Occipital lobe (tissue), 2 donors: ENCODE data around the gene THEM4. TPM values are rescaled to one million over a fixed set of nuclear protein-coding genes. Genes with fewer than 3 reads are reported as not detected.

Experiments
- DNase-seq: peaks from one replicate; lab custom pipeline; 2025; lab: John Stamatoyannopoulos, UW
- total RNA-seq: library from RNA; depleted of rRNA; stranded (reverse); fragments of >200 nt; gene quantifications from one replicate; pipeline ENCODE4 v1.2.3, GENCODE V29; 2014

The THEM4 gene
- total RNA-seq: 2.0 TPM

- peak; percentile 94 for DNase-seq
Measured at GRCh38 chr1:151909167-151910149, at the start of gene THEM4. THEM4 (minus strand) TSS chr1:151909511; CDS start chr1:151909458, 53 bp downstream.

- no peak for DNase-seq
Measured at GRCh38 chr1:151958959-151959358, 49.6 kb upstream of the THEM4 start.

DNA sequence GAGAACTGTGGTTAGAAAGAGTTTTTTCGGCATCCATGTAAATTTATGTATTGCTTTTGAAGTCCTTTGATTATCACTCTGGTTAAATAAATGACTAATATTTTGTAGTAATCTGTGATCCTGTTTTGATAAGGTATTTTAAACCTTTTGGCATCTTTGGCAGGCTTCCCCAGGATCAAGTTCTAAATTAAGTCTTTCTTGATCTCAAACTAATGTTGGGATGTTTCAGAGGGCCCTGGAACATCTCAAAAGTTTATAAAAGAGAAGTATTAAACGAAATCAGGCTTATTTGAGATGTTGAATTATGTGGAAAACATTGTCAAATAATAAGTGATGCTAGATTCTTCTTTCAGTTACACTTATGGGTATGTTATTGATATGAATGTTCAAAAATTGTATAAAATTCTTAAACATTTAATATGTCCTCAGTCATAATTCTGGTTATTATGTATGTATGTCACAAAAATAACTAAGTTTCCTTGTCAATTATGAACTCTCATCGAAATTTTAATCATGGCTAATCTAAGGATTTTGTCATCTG is 47.7 kb upstream of the THEM4 start:
- no peak for DNase-seq

GRCh38 chr1:151953409-151954094 is 44.2 kb upstream of the THEM4 start:
- DNase-seq: no peak

- DNase-seq: no peak
Measured at GRCh38 chr1:151952811-151953210, 43.5 kb upstream of the THEM4 start.

- no peak for DNase-seq
Measured at GRCh38 chr1:151949371-151950193, 40.3 kb upstream of the THEM4 start.

DNA sequence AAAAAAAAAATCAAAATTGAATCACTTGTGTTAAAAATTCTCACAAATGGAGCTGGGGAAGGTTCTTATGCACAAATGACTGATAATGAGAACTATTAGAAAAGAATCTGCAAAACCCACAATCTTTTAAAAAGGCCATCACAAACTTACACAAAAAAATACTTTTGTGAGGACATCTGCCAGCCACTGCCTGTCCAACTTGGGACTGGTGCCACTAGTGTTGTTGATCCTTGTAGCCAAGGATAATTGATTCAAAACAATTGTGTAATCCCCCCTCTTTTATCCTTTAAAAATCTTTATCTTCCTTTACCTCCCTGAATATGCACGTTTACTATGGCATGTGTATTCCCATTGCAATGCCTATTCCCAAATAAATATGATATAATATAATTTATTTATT is 39.2 kb upstream of the THEM4 start:
- DNase-seq: no peak

DNA sequence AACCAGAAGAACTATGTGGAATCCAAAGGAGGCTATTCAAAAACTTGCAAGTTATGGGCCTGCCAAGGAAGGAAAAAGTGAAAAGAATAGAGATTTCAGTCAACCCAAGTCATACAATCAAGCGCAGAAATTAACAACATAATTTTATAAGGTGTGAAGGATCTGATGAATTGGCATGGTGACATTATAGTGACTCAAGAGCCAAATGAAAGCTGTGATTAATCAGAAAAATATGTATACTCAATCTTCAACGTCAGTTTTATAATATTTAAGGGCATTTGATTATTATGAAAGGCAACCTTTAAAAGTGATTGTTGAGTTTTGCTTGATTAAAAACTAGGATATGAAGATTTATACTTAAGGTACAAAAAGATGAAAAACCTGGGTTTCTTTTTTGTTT is 37.8 kb upstream of the THEM4 start:
- DNase-seq: no peak

DNA sequence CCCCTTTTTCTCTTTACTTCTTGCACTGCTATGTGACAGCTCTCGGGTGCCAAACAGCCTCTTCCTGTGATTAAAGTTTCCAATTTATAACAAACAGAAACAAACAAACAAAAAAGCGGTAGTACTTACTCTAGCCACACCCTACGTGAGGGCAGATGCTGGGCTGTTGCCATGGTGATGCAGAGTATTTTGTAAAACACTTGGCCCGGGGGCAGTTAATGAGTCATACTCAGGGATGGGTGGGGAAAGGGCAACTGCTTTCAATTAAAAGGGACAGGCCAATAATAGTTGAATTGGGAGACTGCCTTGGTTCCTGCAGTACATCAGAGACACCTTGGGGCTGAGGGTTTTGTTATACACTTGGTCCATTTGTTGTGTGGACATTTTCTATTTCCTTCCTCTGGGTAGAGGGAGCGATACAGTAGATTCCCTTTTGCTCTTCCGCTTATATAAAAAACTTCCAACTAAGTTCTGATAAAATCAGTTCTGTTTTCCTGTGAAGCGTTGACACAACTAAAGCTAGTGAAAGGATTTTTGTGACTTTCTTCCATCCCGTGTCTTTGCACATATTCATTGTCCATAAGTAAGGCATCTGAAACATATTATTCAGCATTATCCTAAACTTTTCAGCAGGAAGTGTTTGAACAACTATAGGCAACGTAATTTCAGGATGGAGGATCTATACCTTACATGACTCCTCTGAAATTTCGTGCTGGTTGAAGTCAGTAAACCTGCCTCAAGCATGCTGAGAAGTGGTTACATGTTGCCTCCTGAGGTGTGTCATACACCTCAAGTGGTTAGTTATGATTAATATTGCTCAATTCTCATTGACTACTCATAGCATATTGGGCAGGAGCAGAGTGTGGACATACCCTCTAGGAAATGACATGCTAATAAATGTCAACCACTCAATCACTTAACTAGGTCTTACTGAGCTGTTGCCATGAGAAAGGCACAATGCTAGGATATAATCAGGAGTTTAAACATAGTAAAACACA is 36.7 kb upstream of the THEM4 start:
- DNase-seq: no peak

DNA sequence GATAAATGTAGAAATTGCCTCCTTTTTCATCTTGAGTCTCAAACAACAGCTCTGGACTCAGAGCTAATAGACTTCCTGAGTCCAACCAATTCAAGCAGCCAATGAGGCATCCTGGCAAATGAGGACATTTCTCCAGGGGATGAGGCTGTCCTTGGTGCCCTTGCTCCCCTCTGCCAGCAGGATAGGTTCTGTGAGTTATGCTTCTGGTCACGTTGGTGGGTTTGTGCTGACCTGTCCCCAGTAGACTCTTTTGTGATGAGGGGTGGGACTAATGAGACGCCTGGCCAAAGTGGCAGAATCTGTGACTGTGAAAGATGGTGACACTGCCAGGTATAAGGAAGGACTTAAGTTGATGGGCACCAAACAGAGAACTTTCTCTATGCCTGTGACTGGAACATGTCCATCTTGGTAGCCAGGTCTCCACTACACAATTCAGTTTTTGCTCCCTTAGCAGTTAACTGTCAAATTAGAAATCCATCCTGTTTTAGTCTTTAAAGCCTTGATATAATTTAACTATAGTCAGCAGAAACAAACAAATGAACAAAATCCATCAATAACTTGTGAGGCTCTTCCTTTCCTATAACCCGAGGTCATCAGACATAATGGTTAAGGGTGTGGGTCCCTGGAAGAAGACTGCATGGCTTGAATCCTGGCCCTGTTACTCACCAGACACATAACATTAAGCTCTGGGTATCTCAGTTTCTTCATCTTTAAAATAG is 35.7 kb upstream of the THEM4 start:
- no peak for DNase-seq

GRCh38 chr1:151944126-151944856 is 35.0 kb upstream of the THEM4 start:
- DNase-seq: no peak

DNA sequence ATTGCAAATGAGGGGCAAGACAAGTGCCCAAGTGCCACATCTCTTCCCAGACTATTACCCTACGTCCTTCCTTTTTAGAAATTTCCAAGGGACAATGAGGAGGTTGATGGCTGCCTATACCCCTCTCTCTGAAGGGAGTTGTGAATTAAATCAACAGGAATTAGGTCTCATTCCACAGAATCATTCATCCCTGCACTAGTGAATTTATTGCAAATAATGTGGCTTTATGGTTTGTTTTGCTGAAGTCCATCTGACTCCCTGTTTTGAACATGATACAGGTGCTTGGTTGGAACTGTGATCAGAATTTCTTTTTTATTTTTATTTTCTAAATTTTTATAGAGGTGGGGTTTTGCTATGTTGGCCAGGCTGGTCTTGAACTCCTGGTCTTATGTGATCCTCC is 34.3 kb upstream of the THEM4 start:
- no peak for DNase-seq

DNA sequence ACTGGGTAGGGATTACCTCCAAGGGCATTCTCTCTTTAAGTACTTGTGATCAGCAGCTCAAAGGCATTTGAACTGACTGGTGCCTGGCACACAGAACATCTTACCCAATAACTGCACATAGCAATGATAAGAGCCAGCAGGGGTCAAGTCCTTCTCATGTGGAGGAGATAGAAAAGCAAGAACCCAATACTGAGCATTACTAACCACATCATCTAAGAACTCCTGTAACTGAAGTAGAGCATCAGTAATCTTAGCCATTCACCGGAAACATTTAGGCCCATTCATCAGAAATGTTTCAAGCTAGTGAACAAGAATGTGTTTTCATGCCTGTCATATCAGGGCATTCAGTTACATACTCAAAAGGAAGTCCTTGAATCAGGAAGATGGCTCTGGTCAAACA is 33.6 kb upstream of the THEM4 start:
- no peak for DNase-seq

- no peak for DNase-seq
Measured at GRCh38 chr1:151940541-151940940, 31.2 kb upstream of the THEM4 start.

DNA sequence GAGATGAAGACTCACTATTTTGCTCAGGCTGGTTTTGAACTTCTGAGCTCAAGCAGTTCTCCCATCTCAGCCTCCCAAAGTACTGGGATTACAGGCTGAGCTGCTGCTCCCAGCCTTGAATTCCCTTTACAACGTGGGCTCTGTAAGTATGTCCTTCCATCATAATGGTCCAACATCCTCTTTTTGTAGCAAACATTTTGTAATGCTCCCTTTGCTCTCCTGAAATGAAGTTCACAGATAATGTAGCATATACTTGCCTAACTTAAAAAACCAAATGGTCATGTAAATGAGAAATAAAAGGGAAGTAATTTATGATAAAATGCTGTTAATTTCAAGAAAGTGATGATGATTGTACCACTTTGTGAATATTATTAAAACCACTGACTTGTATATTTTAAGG is 30.5 kb upstream of the THEM4 start:
- no peak for DNase-seq

DNA sequence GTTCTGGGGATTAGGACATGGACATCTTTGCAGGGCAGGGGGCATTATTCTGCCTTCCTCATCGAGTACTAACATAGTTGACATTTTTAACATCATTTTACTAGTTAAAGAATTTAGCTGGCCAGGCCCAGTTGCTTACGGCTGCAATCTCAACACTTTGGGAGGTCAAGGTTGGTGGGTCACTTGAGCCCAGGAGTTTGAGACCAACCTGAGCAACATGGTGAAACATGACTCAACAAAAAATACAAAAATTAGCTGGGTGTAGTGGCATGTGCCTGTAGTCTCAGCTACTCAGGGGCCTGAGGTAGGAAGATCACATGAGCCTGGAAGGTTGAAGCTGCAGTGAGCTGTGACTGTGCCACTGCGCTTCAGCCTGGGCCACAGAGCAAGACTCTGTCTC is 29.8 kb upstream of the THEM4 start:
- DNase-seq: no peak

GRCh38 chr1:151936653-151937052 is 27.3 kb upstream of the THEM4 start:
- no peak for DNase-seq

DNA sequence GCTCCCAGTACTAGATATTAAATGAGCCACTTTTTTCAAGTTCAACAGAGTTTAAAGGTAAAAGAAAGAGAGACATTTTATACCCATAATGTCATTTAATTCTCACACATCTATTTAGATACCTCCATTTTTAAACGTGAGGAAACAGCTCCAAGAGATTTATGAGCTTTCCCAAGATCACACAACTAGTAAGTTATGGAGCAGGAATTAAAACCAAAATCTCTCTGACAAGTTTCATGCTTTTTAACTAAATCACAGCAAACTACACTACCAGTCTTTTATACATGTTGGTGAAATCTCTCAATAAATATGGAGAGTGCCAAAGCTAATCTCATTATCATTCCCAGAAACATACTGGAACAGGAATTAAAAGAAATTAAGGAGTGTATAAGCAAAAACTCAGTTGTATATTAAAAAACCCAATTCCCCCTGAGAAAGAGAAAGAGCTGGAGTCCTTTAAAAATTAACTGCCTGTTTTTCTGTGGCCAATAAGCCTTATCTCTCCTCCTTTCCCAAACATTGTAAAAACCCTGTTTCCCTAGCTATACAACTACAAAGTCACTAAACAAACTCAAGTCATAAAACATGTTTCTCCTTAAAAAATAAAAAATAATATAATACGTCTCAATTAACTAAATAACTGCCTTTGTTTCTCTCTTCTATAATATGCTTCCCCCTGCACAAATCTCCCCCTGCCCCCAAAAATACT is 26.7 kb upstream of the THEM4 start:
- DNase-seq: no peak
